Embryonic facial prominence (tissue), 1 donor: ENCODE data around the gene ANKAR.
"Not testable (repeated sequence)": the region's sequence is repeated elsewhere in the genome, so short reads cannot be mapped to it uniquely, and the experiment has no call there.

Source experiments
- DNase-seq: peaks from one replicate; pipeline ENCODE4 v3.0.0-alpha.2; 2016; ENCODE audit errors: extremely low spot score

Gene ANKAR

DNA sequence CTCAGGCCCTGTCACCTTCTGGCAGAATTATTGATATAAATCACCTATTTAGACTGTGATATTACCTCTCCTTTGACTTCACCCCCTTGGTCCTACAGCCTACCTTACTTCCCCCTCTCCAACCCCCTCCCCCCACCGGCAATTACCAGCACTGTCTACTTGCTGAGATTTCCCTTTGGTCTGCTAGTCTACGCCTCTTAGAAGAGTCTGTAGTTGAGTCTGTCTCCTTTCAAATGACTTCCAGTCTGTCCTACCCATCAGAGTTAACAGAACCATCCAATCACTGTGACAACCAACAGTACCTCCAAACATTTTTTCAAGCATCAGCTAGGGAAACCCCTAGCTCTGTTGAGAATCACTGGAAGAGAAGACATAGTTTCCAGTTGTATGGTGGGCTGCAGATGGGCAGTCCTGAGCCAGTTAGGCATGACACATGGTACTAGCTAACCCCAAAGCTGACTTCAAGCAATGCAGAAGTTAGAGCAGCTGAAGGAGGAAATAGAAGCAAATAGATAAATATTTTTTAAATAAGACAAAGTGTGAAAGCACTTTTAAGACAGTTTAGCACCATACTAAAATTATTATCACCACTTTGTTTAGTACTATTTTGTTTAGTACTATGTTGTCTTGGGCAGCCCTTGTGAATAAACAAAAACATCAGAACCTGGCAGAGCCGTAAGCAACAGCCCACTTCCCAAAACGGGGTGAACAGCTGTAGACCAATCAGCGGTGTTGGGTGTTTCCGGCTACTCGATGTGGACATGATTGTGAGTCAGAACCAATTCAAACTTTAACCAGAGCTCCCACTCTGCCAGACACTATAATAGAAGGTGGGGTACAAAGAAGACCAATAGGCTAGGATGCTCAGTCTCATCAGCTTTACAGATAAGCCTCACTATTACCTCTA is 15.9 kb upstream of the ANKAR start:
- DNase-seq: no peak

- DNase-seq: no peak
Measured at GRCh38 chr2:189659734-189660133, 14.7 kb upstream of the ANKAR start.

DNA sequence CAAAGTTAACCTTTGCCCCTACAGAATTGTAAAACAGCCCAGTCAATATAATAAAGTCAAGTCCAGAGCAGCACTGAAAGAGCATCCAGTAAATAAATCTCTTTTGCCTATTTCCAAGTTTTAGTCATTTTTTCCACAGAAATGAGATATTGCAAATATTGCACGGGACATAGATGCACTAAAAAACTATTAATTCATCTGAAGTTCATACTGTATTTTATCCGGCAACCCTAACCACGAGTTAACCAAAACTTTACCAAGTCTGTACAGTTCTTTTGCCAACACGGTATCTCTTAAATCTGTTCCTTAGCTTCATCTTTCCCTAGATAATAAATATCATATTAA is 13.7 kb upstream of the ANKAR start:
- no peak for DNase-seq

DNA sequence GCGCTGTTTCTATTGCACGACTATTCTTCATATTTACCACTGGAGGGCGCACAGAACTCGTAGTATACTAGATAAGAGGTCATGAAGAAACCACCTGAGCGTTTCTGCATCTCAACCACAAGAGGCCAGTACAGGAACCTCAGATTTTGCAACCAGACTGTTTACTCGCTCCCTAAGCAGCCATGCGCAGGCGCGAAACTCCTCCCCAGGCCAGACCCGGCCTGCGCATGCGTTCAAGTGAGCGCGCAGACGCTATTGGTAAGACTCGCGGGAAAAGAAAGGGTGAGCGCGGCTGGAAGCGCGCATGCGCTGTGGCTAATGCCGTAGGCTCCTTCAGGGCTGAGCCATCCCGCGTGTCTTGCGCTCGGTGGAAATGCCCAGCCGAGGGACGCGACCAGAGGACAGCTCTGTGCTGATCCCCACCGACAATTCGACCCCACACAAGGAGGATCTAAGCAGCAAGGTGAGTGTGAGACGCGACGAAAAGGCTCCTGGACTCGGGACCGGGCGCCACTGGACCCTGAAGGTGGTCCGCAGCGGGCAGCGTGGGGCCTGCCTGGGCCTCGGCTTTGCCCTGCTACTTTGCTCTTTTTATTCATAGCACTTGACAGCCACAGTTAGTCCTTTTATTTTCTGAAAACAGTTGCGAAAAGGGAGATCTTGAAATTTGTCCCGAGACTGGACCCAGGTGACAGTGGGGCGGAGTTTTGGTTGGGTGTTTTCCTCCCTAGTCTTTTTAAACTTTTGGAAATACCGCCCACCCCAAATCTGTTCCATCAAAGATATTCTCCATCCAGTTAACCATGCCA is 13.1 kb upstream of the ANKAR start, which contains the start of gene ASNSD1:
TSS of gene ASNSD1 (plus strand) at position 312 of the 809 bp plus-strand sequence. CDS start 4,674 bp downstream, outside the sequence.
- peak; percentile 99 for DNase-seq

- DNase-seq: no peak
Measured at GRCh38 chr2:189661957-189662321, 12.5 kb upstream of the ANKAR start.

- no peak for DNase-seq
Measured at GRCh38 chr2:189662669-189663226, 11.7 kb upstream of the ANKAR start.

DNA sequence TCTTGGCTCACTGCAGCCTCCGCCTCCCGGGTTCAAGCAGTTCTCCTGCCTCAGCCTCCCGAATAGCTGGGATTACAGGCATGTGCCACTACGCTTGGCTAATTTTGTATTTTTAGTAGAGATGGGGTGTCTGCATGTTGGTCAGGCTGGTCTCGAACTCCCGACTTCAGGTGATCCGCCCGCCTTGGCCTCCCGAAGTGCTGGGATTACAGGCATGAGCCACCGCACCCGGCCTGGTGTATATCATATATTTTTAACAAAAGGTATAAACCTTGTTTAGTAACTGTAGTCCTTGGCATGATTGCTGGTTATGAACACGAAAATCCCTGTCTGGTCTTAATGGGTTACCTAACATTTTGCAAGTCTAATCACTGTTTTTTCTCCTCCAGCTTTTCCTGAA is 11.2 kb upstream of the ANKAR start:
- DNase-seq: not testable (repeated sequence)

- no peak for DNase-seq
Measured at GRCh38 chr2:189669913-189670312, 4.6 kb upstream of the ANKAR start.

- DNase-seq: no peak
Measured at GRCh38 chr2:189673661-189674373, 653 bp upstream of the ANKAR start.

- DNase-seq: no peak
Measured at GRCh38 chr2:189676471-189676870, 2.0 kb downstream of the ANKAR start.

DNA sequence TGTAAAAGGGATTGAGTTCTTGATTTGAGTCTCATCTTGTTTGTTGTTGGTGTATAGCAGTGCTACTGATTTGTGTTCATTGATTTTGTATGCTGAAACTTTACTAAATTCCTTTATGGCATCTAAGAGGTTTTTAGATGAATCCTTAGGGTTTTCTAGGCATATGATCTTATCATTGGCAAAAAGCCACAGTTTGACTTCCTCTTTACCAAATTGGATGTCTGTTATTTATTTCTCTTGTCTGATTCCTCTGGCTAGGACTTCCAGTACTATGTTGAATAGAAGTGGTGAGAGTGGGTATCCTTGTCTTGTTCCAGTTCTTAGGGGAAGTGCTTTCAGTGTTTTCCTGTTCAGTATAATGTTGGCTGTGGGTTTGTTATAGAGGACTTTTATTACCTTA is 4.8 kb downstream of the ANKAR start:
- no peak for DNase-seq

- no peak for DNase-seq
Measured at GRCh38 chr2:189681203-189681602, 6.7 kb downstream of the ANKAR start.

DNA sequence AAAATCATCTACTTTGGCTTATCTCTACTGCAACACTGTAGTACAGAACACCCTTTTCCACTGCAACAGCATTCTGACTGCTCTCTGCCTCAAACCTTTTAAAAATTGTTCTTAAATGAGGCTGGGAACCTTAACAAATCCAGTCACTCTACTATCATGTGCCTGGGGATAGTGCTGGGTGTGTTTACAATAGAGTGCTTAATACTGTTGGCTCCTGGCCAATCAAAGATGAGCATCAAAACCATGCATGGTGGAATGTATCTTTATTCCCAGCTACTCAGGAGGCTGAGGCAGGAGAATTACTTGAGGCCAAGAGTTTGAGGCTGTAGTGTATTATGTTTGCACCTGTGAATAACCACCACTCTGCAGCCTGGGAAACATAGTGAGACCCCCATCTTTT is 7.4 kb downstream of the ANKAR start:
- DNase-seq: no peak

GRCh38 chr2:189683348-189683747 is 8.9 kb downstream of the ANKAR start:
- no peak for DNase-seq

- DNase-seq: no peak
Measured at GRCh38 chr2:189684811-189685210, 10.3 kb downstream of the ANKAR start.

DNA sequence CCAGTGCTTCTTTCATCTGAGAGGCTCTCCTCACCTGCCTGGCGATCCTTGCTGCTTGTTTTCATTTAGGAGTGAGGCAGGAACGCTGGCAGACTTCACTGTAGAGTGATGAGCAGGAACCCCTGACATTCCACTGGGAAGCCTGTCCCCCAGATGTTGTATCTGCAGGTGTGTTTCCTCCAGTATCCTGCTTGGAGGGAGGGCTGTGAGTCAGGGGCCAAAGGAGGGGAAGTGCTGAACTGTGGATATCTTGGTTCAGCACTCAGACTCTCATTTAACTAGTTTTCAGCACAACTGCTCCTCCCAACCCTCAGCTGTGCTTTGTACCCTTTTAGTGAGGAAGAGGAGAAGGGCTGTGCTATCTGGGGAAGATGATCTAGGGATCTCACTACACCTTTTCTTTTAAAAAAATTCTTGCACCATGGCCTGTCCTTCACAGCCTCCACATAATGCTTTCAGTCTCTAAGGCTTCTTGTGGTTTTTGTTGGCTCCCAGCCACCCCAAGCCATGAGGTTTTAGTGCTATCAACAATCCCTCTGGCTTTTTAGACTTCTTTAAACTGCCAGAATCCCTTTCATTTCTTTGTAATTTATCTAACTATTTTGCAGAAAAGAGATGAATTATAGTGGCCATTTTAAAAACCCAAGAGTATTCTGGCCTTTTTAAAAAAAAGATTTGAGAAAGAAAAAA is 11.2 kb downstream of the ANKAR start:
- DNase-seq: no peak

- not testable (repeated sequence) for DNase-seq
Measured at GRCh38 chr2:189687796-189688195, 13.3 kb downstream of the ANKAR start.

DNA sequence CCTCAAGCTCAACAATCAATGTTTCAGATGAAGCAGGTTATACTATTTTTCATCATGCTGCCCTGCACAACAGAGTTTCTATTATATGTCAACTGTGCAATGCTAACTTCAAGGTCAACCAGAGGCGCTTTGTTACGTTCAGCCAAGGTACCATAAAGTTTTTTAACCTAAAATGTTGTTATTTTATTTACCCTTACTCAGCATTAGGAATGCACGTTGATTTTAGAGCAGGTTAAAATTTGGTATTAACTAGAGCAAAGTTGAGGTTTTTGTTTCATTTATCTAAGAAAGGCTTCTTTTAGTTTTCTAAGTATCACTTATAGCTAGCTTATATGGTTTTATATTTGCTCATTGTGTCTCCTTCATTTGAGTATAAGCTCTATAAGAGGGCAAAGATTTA is 21.8 kb downstream of the ANKAR start:
- no peak for DNase-seq

DNA sequence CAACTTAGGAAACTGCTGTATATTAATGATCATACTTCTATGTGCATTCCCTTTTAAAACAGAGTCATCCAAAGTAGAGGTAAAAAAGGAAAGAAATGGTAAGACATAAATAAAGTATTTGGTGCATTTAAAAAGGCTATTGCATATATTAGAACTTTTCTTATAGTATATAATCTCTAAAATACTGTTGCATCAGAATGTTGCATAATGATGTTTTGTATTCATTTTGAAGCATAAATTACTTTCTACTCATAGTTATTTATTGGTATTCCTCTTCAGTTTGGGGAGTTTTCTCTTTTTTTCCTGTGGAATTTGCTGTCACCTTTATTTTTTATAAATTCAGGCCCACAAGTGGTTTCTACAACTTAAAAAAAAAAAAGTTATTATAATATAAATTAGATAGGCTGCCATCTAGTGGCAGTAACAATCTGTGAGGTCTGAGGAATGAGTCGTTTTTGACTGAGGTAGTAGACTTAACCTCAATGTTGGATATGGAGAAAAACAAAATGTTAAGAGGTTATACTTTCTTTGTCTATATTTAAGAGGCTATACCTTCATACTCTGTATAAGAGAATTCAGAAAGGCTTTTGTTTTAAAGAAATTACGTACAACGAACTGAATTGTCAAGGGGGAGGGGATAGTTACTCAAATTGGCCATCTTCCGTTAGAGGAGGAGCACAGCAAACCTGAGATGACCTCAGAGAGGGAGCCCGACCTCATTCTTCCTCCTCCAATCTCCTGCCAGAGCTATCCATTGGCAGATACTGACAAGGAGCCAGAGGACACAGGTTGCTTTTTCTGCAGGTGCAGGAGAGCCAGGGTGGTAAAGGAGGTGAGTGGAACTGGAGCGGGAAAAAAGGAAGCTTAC is 23.8 kb downstream of the ANKAR start:
- DNase-seq: peak; percentile 24

- DNase-seq: no peak
Measured at GRCh38 chr2:189700681-189701080, 26.2 kb downstream of the ANKAR start.
